Activated CD4-positive, alpha-beta T cell treated with anti-CD3 and anti-CD28 coated beads for 48 hours (primary cell): ENCODE data around the gene UBE3B.

Experiments used
- DNase-seq: peaks from one replicate; pipeline ENCODE4 v3.0.0-alpha.2; 2020

The UBE3B gene

DNA sequence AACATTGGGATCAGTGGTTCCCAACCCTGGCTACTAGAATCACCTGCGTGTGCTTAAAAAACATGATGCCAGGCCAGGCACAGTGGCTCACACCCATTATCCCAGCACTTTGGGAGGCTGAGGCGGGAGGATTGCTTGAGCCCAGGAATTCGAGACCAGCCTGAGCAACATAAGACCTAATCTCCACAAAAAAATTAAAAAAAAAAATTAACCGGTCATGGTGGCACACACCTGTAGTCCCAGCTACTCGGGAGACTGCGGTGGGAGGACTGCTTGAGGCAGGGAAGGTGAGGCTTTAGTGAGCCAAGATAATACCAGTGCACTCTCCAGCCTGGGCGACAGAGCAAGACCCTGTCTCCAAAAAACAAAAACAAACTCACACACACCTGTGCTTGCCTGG lies 2.3 kb upstream of the UBE3B start:
- no peak for DNase-seq

DNA sequence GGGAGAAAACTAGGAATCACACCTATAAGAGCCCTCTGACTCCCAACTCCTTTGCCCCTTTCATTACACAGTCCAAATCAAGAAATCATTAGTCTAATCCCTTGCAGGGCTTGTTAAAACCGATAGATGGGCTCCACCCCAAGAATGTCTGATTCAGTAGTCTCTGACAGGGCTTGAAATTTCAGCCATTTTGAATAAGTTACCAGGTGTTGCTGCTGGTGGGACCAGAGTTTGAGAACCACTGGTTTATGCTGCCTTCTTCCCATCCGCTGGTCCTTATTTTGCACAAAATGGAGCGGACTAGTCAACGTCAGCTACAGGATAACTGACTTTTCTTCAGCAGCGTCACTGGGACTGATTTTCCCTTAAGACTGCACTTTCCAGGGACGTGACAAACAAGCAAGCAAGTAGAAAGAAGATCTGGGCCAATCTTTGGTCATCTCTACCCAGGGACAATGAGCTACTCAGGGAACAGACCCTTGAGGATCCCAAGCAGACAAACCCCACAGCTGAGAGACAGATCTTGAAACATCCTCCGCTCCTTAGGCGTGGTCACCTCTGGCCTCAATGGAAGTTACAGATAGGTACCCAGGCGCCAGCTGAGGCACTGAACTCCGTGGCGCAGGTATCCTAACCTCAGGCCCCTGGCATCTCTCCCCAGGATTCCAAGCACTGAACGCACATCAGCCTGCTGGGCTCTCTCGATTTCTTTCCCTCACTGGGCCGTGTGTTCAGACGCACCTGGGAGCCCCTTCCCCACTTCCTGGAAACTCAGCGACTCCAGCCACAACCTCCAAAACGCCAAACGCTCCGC lies 1.2 kb upstream of the UBE3B start:
- no peak for DNase-seq

DNA sequence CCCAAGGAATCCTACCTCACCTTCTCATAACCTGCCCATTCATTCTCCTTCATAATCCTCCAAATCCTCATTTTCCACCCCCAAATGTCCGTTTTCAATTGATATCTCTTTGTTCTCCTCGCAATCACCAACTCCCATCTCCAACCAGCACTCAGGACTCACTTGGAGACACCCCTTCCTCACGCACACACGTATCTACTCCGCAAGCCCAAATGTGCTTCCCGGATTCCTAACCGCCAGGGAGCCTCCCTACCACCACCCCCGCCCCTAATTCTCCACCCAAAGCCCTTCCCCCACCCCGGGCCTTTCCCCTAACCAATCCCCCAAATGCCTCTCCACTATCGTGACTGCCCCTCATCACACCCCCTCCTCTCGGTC lies 638 bp upstream of the UBE3B start:
- DNase-seq = no peak

DNA sequence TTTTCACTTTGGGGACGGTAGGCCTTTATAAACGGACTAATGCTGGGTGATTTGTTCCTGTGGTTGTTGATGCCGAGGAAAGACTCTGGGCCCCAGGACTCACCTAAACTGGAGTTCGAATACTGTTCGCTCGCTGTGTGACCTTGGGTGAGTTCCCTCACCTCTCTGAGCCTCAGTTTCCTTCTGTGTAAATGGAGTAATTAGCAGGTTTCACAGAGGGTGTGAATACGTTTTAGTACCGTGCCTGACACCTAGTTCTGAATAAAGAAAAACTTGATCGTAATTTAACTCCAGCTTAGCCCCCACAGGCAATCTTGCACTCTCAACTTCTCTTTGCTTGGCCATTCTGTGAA lies 505 bp downstream of the UBE3B start:
- no peak for DNase-seq

DNA sequence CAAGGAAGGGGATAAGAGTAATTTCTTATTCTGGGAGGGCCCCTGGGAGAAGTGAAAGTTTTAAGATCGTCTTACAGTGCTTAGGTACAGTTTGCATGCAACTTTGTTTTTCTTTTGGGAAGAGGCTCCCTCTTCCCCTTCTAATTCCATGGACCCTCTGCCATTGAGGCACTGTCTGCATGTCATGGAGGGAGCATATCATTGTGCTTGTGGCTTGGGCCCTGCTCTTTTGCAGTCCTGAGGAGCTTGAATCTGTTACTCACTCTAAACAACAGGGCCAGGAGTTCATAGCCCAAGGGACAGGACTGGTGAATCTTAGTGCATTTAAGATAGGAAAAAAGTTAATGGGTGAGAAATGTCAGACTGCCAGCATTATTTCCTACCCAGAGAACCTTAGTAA lies 2.3 kb downstream of the UBE3B start:
- no peak for DNase-seq

DNA sequence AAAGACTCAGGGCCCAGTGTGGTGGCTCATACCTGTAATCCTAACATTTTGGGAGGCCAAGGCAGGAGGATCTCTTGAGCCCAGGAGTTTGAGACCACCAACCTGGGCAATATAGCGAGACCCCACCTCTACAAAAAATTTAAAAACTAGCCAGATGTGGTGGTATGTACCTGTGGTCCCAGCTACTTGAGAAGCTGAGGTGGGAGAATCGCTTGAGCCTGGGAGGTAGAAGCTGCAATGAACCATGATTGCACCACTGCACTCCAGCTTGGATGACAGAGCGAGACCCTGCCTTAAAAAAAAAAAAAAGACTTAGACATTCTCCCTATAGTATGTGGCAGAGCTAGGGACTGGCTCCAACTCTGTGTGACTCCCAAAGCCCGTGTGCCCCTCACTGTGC lies 2.9 kb downstream of the UBE3B start:
- no peak for DNase-seq

DNA sequence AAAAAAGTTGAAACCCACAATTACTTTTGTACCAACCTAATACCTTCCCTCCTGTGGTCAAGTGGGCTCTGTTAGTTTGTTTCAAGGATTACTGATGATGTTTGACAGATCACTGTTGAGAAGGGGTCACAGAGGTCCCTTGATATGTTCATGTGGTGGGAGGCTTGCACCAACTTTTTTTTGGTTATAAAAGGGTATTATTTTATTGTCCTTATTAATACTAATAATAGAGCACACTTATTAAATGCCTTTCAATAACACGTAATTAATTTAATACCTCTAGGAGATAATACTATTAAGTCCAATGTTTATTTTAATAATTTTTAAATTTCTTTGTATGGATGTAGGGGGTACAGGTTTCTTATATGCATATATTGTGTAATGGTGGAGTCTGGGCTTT lies 4.4 kb downstream of the UBE3B start:
- DNase-seq = no peak

DNA sequence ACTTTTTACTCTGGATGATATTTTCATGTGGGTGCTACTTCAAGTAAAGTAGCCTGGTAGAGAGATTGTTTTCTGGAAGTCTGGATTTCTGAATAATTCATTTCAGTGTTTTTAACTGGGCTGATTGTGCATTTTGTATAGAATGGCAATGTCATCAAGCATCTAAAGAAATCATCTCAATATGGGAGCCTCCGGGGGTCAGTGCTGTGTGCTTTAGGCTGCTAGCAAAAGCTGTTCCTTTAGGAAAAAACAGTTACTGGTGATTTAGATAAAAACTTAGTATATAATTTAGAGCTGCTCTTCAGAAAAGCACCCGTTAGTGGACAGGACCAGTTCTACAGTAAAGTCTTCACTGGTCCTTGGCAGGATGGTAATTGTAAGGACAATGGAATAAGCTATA lies 5.1 kb downstream of the UBE3B start:
- no peak for DNase-seq

DNA sequence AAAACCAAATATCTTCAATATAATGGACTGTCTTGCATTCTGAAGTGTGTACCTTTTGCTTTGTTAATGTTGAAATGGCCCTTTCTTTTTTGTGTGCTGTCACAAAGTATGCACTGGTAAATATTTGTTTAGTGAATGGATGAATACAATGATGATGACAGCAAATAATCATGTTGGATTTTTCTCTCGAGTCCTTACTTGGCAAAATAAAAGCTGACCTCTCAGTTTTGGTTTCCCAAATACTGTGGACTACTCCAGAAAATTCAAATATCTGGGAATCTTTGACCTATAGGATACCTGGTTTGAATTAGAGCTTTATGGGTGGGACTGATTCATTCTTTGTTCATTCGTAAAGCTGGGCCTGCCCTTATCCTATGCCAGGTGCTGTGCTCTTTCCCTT lies 5.5 kb downstream of the UBE3B start:
- DNase-seq = no peak

DNA sequence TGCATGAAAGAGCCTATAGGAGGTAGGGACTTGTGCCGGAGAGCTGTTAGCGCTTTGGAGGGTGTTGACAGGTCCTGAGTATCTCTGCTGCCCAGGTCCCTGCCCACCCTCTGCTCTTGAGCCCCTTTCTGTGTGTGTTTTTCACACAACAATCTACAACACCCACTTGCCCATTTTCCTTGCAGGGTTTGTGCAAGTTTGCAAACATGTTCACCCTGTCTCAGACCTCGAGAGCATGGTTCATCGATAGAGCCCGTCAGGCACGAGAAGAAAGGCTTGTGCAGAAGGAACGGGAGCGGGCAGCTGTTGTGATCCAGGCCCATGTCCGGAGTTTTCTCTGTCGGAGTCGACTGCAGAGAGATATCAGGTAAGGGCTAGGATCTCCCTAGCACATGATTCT lies 5.9 kb downstream of the UBE3B start:
- no peak for DNase-seq

DNA sequence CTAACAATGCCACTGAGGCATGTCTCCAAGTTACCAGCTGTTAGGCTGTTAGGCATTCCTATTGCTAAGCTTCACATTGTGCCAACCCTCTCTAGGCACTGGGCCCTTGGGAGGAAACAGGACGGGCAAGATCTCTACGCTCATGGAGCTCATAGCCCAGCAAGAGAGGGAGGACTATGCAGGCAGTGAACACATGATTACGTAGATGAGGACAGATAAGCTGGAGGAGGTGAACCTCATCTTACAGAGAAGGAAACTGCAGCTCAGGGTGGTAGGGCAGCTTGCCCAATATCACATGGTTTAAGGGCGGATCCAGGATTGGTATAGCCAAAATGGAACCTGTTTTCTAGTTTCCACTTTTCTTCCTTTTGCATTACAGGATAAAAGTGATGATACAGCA lies 7.8 kb downstream of the UBE3B start:
- no peak for DNase-seq

DNA sequence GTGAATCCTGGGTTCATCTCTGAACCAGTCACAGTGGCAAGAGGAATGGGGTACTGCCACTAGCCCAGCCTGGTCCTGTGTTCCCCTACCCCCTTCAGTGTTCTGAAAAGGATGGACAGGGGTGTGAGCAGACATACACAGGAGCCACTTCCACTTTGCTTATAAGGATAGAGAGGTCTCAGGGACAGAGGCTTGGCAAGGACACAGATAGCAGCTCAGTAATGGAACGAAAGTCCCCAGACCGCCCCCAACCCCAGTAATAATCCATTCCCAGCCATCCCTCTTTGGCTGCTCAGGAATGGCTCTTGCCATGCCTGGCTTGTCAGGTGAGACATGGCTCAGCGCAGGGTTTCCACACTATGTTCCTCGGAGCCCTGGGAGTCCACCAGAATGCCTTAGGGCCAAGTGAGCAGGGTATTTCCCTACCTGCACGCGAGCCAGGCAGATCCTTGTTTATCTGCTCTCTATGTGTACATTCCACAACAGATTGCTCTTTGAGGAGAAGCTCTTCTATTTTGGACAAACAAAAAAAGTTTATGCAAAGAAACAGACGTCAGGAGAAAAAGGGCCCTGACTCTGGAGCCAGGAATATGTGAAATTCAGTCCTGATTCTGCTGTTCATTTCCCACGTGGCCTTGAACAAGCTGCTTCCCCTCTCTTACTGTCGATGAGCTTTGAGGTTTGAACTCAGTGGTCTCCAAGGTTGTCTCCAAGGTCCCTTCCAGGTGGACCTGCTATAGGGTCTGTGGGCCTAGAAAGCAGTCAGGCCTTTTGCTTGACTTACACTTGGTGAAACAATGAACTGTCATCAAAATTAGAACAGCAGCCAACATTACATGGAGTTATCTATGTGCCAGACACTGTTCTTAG lies 10.0 kb downstream of the UBE3B start:
- no peak for DNase-seq

DNA sequence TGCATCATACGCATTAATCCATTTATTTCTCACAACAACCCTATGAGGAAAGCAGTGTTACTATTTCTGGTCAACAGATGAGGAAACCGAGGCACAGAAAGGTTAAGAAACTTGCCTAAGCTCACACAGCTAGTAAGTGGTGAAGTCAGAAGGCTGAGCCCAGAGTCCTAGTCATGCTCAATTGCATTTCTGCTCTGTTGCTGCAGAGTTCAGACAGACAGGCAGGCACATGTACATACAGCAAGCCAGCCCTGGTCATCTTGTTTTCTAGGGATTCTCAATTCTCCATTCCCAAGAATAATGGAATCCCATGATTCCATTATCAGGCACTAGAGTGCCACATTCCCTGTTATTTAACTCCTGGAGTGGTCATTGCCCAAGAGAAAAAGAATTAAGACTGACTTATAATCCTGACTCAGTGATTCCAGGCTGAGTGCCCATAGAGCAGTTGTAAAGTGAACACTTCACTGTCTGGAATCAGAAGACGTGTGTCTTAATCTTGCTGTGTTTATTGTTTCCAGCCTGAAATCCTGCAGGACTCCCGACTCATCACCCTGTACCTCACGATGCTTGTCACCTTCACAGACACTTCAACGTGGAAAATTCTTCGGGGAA lies 10.7 kb downstream of the UBE3B start:
- DNase-seq = no peak

DNA sequence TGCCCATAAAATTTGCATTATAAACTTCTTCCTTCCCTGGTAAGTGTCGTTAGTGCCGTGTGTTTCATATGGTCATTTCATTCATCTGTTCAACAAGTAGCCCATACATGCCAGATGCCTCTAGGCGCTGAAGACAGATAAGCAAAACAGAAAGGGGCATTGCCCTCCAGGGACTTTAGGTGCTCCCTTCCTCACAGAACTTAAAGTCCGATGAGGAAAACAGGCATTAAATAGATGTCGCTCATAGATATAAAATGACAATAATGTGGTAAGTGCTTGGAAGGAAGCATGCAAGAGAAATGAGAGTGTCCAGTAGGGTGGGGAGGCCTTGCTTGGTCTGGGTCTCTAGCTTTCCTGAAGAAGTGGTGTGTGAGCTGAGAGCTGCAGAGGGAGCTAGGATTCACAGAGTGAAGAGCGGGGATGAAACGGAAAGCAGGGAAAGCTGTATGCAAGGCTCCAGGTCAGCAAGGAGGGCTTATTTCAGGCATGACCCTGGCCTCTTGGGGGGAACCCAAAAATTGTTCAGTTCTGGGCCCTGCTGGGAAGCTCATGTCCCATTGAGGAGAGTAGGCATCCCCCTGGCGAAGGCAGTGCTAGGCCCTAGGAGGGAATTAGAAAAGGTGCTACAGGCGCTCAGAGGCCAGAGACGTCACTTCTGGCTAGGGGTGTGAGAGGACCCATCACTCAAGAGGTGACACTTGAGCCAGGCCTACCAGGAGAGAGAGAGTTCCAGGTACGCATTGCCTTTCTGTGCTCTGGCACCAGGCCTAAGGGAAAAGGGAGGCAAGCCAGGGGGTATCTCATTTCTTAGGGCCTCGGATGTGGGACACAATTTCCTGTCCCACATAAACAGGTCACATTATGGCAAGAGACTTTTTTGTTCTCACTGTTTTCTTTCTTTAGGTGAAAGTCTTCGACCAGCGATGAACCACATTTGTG lies 11.9 kb downstream of the UBE3B start:
- DNase-seq = no peak

DNA sequence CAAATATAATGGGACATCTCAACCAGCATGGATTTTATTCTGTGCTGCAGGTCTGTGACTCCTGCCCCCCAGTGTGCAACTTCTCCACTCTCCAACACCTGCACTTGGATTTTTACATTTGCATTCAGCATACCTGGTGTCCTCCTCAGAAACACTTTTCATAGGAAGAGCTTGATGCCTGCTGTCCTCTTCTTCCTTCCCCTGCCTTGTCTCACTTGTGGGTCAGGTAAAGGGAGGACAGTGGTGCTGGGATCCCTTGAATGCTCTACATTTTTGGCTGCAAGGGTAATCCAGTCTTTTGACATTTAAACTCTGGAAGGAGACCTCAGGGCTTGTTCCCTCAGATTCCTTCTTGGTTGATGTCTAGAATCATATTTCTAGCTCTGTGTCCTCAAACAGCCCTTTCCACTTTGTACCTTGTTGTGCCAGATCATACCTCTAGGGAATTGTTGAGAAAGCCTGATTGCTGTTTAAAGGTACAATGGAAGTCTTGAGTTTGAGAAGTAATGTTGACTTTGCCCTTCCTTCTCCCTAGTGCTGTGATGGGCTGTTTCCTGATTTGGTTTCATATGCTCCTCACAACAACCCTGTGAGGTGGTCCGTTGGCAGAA lies 12.6 kb downstream of the UBE3B start:
- DNase-seq = no peak

DNA sequence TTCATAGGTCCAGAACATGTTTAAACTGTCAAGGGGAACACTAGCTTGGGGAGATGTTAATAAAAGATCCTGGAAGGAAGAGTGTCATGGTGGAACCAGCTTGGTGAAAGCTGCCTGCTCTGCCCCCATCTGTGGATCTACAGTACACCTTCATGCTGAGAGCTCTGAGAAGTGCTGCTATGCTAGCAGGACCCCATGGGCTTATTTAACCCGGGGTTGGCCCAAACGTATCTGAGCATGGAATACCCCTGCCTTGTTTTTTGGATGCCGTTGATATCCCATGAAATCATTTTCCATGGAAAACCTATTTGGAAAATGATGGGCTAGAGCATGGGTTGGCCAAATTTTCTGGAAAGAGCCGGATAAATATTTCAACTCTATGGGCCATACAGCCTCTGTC lies 14.2 kb downstream of the UBE3B start:
- DNase-seq = no peak

DNA sequence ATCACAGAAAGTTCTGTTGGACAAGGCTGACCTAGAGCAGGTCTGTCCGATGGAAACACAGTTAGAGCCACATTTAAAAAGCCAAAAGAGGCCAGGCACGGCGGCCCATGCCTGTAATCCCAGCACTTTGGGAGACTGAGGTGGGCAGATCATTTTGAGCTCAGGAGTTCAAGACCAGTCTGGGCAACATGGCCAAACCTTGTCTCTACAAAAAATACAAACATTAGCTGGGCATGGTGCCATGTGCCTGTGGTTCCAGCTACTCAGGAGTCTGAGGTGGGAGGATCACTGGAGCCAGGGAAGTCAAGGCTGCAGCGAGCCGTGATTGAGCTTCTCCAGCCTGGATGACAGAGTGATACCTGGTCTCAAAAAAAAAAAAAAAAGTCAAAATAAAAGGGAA lies 14.9 kb downstream of the UBE3B start:
- DNase-seq = no peak

DNA sequence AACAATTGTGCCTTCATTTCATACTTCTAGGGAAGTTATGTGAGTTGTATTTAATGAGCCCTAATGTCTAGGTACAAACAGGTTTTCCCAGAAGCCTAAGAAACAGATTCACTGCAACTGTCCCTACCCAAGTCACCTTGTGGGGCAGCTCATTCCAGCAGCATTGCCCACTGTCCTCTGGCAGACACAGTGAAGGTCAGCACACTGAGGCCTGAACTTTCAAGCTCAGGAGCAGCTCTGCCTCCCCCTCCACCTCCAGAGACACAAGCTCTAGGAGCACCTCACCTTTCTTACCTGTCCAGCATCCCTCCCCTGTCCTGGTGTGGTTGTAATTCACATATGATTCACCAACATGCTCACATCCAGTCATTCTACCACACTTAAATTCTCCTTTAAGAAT lies 15.7 kb downstream of the UBE3B start:
- DNase-seq = no peak

DNA sequence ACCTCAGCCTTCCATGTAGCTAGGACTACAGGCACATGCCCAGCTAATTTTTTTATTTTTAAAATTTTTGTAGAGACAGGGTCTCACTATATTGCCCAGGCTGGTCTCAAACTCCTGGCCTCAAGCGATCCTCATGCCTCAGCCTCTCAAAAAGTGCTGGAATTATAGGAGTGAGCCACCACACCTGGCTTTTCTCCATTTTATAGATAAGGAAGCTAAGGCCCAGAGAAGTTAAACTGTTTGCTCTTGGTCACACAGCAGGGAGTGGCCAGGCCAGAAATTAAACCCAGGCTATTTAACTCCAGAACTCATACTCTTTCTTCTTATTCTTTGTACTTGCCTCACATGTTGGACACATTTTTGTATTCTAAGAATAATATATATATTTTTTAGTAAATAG lies 16.5 kb downstream of the UBE3B start:
- DNase-seq = no peak

DNA sequence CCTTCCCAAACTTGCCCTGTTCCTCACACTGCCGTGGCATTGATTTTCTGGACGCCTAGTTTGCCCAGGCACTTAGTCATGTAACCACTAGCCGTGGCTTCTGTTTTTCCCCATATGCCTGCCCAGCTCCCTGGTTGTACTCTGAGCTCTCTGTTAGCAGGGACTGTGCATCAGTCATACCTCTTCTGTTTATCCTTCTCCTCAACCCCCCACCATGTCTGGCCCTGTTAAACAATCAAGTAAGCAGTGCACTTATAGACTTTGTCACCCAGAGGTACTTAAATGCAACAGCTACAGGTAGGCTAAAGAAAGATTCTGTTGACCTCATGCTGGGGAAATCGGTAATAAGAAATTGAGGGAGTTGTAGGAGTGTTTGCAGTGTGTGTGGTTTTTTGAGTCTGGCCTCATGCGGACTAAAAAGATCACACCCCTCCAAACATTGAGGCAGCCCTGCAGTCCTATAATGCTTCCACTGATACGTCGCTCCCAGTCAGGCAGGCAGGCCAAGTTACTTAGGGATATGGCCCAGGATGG lies 17.0 kb downstream of the UBE3B start:
- DNase-seq = no peak

DNA sequence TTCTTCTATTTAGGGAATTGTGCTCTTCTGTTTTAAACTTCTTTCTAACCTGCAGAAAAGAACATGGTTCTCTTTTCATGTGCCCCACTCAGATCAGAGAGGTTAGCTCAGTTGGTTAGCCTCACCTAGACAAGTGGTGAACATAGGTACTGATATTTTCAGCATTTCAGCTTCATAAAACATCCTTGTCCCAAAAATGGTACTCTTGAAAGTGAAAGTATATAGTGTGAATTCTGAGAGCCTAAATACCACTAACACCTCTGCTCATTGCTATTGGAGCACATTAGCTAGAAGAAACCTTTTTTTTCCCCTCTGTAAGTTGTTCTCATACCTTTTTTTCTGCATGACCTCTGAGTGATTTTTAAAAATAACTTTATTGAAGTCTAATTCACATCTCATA lies 17.6 kb downstream of the UBE3B start:
- DNase-seq = no peak

DNA sequence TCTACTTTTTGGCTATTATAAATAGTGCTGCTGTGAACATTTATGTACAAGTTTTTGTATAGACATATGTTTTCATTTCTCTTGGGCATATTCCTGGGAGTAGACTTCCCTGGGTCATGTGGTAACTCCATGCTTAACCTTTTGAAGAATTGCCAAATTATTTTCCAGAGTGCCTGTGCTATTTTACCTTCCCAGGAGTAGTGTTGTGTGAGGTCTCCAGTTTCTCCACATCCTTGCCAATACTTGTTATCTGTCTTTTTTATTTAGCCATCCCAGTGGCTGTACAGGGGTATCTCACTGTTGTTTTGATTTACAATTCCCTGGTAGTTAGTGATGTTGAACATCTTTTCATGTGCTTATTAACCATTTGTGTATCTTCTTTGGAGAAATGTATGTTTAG lies 18.9 kb downstream of the UBE3B start:
- DNase-seq = no peak
